Stimulated activated naive CD8-positive, alpha-beta T cell treated with anti-CD3 and anti-CD28 coated beads, Interleukin-15, Interleukin-2, amounts not matched to agents 100 U/mL and 50 U/mL, for 24 hours (primary cell): ENCODE measurements around the gene SPAG8.
A peak's percentile ranks its signal among the peaks of the same experiment; 100 is the strongest.

Experiments
- ATAC-seq: fragments of 150-1000 bp; cut with Tn5 transposase; one replicate; pipeline ENCODE4 v1.10.0; 2021
- DNase-seq: peaks from one replicate; pipeline ENCODE4 v3.0.0; 2021

The SPAG8 gene

GRCh38 chr9:35812025-35812602, at the start of gene SPAG8:
SPAG8 (minus strand) TSS chr9:35812262; CDS start chr9:35812147, 115 bp downstream.
- ATAC-seq, result peak; percentile 79
- DNase-seq, result peak; percentile 93

- no peak for DNase-seq
- no peak for ATAC-seq
These were observed 49.3 kb upstream of the SPAG8 start for GRCh38 chr9:35861161-35861897.

- ATAC-seq (no peak), DNase-seq (no peak)
These were observed 47.9 kb upstream of the SPAG8 start for GRCh38 chr9:35859990-35860339.

- ATAC-seq, result peak; percentile 37
- DNase-seq, result peak; percentile 15
These were observed 47.4 kb upstream of the SPAG8 start for GRCh38 chr9:35859310-35859989.

- no peak for ATAC-seq
- DNase-seq, result no peak
These were observed 46.4 kb upstream of the SPAG8 start for GRCh38 chr9:35858458-35858857.

GRCh38 chr9:35856882-35857281, 44.8 kb upstream of the SPAG8 start:
- ATAC-seq (no peak), DNase-seq (no peak)

GRCh38 chr9:35856206-35856605, 44.1 kb upstream of the SPAG8 start:
- ATAC-seq (no peak), DNase-seq (no peak)

DNA sequence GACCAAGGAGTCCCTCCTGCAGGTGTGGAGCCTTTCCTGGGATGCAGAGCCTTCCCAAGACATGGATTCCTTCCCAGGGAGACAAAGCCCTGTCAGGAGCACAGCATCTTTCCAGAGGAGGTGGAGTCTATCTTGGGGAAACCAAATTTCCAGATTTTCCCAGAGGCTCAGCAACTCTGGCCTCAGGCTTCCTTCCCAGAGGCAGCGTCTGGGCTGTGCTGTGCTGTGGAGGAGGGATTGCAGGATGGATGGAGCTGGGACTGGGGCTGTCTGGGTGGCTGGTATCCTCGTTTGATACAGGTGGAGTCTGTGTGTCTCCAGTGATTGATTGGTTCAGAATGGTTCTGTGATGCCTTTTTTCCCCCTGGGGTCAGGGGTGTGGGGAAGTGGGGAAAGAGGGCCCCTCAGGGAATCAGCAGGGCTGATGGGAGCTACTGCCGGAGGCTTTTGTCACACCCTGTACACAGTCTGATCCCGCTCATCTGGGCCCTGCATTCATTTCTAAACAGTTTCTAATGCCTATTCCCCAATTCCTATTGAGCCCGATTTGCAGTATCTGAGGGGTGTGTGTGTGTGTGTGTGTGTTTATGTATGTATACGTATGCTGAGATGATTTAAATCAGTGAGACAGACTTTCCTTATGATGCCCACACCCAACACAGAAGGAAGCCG, 42.2 kb upstream of the SPAG8 start:
- ATAC-seq (no peak), DNase-seq (no peak)

GRCh38 chr9:35852876-35853865, 41.1 kb upstream of the SPAG8 start:
- no peak for ATAC-seq
- no peak for DNase-seq

DNA sequence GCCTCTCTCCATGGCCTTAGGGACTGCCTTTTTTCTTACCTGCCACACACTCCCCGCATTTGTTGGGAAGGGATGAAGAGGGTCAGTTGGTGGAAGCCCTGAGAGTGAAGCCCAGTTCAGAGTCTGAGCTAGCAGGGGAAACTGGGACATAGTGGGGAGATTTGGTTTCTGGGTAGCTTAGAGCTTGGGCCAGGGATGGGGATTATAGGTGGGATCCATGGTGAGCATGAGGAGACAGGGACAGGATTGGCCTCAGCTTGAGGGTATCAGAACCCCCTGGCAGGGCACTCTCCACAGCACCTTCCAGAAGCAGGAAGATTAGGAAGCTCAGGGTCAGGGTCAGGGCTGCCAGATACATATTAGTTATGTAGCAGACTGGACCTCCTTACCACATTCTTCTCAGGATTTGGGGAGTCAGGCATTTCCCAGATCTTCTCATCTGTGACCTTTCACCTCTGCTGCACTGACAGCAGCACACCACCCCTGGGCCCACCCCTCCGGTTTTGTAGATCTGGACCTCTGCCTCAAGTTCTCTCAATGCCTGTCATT, 40.3 kb upstream of the SPAG8 start:
- ATAC-seq (no peak), DNase-seq (no peak)

DNA sequence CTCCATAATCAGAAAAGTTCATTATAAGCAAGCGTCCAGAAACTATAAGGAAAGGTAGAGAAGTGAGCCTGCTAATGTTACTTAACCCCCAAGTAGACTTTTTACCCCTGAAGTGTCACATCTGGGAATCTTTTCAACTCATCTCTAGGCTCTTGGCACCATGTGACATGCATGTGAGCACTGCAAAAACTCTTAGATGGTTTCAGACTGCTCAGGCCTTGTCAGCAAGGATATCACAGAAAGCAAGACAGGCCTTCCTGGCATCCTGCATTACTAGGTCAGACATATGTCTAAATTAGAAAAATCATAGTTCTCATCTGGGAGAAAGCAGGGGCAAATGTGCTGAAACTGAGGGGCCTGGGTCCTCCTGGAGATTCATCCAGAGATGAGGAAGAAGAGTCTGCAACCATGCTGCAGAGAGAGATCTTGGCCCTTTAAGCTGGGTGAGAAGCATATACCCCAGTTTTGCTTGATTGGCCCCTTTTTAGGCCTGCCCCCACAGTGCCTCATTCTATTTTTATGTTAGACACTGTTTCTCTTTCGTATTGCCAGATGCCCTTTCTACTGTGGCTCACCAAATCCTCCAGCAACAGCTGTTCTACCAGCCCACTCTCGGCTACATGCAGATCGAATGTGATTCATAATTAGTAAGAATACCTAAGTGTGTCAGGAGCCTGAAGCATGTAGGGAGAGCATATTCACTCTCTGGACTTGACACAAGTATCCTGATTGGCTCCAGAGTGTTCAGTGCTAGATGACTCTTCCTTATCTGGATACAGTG, 35.9 kb upstream of the SPAG8 start:
- ATAC-seq (peak; percentile 98), DNase-seq (peak; percentile 52)

- no peak for DNase-seq
- no peak for ATAC-seq
These were observed 34.0 kb upstream of the SPAG8 start for GRCh38 chr9:35845824-35846771.

DNA sequence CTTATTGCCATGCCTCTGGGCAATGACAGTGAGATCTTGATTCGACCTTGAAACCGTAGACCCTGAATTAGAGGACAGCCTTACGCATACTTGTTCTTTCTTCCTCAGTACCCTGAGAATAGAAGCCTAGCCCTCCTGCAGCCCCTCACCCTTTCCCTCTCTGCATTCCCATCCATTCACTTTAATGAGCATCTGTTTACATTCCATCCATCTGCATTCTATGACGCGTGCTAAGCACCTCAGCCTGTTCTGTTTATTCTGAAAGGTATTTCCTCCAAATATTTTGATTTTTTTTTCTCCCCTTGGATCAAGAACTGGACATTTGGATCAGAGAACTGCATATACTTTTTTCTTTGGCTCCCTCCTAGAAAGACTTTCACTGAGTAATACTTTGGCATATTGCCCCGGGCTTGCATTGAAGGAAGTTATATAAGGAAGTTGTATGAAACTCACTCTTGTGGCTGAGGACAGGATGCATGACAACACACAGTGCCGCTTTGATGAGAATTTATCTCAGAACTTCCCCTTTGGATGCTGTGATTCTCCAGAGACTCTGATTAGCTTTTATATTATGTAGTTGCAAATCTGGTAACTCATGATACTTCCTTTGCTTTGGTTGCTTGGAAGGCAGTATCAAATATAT, 32.7 kb upstream of the SPAG8 start:
- ATAC-seq, result no peak
- DNase-seq, result no peak

DNA sequence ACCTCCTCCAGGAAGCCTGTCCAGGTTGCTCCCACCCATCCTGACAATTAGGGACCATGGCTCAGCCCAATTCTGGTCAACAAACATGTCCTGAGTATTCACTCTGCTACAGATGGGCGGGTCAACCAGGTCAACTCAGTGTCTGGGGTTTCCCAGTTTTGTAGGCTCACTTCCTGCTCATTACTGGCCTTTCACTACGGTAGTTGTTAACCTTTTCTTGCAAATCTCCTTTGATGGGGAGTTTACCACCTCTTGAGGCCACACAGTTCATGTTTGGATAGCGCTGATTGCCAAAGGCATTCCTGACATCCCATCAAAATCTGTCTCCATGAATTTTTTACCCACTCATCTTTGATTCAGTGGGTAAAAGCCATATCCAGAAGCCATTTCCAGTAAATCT, 30.7 kb upstream of the SPAG8 start:
- ATAC-seq (no peak), DNase-seq (no peak)

- DNase-seq (no peak), ATAC-seq (no peak)
These were observed 30.1 kb upstream of the SPAG8 start for GRCh38 chr9:35842020-35842745.

DNA sequence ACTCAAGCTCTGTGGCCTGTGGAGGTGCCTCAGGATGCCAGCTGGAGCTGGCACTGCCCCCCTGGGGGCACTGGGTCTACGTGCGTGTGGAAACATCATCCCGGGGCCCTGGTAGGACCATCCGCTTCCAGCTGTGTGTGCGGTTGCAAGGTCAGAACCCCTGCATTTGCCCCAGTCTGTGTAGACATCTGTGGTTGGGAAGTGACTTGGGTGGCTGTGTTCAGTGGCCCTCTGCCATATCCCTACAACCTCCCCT, 29.5 kb upstream of the SPAG8 start:
- no peak for DNase-seq
- no peak for ATAC-seq

DNA sequence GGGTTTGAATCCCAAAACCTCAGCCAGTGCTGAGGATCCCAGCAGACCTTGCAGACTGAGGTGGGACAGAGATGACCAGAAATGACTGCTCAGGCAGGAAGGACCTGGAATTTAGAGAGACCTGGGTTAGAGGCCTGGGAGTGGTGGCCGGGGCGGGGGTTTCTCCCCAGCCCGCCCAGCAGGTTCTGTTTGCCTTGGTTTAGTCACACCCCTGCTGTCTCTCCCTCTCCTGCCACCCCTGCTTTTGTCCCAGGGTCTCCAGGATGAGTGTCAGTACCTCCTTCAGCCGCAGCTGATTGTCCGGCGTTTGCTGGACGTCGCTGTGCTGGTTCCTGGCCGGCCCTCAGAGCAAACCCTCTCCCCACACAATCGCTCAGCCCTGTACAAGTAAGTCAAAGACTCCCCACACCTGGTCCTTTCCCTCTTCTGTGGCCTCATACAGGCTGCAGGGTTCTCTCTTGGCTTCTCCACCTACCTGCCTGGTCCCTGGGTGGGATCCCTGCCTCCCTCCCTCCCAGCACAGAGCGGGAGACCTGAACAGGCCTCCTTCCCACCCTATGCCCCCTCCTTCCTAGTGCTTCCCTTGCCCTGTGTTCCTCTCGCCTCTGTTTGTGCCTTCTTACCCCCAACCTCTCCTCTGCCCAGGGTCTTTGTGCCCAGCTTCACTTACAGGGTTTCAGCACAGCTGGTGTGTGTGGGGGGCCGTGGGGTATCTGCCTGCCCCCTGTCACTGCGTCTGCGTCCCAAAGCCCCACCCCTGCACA, 29.0 kb upstream of the SPAG8 start:
- DNase-seq, result no peak

DNA sequence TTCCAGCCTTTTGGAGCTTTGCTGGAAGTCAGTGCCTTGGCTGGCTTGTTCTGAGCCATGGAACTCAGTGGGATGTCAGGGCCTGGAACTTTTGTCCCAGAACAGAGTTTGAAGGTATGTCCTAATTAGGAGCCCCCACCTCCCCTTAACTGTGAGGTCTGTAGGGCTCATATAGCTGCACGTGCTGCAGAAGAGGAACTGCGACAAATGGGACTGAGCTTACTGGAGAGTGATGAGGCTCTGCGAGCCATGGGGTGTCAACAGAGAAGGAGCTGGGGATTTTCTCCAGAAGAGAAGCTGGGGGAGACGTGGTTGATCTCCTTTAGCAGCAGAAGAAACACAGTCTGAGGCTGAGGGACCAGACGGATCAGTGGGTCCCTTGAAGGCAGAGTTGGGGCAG, 27.9 kb upstream of the SPAG8 start:
- ATAC-seq (no peak), DNase-seq (no peak)

More for the DNA sequence above, 29.0 kb upstream of the SPAG8 start:
- ATAC-seq, result no peak
